PC-9 (cell line): ENCODE measurements around the gene MOB1A.

Experiments
- EZH2 ChIP-seq: fragments of 200-600 bp; sonication (generic); IDR thresholded peaks from 2 replicates; pipeline ENCODE4 v1.8.0; 2017; ENCODE audit warnings: antibody characterized with exemption, low read depth
- TF ChIP-seq, protein P1 (sequence below): fragments of 200-600 bp; sonication (generic); conservative IDR thresholded peaks from 2 replicates; pipeline ENCODE4 v1.6.1; 2017; ENCODE audit warnings: mixed run types, antibody characterized with exemption, mild to moderate bottlenecking, moderate library complexity

DNA sequence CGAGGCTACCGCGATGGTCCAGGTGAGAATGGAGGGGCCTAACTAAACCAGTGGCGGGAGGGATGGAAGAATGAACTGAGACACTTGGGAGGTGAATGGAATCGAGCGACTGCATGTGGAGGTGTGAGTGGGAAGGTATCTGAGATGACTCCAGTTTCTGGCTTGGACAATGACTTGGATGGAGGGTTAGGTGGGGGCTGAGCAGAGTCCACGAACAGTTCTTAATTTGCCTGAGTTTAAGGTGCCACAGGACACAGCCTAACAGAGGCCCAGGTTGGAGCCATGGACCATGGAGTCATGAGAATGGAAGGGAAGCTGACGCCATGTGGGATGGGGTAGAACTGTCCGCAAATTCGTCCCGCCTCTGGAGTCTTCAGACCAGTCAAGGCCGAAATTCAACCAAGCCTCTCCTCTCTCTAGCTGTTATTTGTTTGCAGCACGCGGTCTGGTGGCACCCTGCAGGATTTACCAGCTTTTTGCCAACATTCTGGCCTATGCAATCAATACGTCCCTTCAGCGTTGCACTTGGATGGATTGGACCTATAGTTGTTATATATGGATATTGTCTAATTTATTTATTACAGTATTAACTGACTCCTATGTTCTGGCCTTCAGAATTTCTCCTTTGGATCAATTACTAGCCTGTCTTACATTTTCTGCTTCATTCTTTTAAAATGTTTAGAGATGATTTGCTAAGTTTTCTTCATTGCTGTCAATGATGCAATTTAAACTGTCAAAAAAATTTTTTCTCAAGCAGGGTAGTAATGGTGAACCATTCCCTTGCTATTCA lies 30.0 kb downstream of the MOB1A start:
- TF ChIP-seq, protein P1, sequence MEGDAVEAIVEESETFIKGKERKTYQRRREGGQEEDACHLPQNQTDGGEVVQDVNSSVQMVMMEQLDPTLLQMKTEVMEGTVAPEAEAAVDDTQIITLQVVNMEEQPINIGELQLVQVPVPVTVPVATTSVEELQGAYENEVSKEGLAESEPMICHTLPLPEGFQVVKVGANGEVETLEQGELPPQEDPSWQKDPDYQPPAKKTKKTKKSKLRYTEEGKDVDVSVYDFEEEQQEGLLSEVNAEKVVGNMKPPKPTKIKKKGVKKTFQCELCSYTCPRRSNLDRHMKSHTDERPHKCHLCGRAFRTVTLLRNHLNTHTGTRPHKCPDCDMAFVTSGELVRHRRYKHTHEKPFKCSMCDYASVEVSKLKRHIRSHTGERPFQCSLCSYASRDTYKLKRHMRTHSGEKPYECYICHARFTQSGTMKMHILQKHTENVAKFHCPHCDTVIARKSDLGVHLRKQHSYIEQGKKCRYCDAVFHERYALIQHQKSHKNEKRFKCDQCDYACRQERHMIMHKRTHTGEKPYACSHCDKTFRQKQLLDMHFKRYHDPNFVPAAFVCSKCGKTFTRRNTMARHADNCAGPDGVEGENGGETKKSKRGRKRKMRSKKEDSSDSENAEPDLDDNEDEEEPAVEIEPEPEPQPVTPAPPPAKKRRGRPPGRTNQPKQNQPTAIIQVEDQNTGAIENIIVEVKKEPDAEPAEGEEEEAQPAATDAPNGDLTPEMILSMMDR: no peak
- TF ChIP-seq EZH2: no peak
